Urothelium cell line (cell line): ENCODE results near the gene CTDNEP1.

Experiments
- DNase-seq: peaks from one replicate; pipeline ENCODE4 v3.0.0; 2011; ENCODE audit warnings: low spot score, mixed read lengths
- FAIRE-seq: peaks from 2 replicates; lab custom pipeline; 2011; peaks lifted over from hg19 to GRCh38; lab: Jason Lieb, UNC

The CTDNEP1 gene

DNA sequence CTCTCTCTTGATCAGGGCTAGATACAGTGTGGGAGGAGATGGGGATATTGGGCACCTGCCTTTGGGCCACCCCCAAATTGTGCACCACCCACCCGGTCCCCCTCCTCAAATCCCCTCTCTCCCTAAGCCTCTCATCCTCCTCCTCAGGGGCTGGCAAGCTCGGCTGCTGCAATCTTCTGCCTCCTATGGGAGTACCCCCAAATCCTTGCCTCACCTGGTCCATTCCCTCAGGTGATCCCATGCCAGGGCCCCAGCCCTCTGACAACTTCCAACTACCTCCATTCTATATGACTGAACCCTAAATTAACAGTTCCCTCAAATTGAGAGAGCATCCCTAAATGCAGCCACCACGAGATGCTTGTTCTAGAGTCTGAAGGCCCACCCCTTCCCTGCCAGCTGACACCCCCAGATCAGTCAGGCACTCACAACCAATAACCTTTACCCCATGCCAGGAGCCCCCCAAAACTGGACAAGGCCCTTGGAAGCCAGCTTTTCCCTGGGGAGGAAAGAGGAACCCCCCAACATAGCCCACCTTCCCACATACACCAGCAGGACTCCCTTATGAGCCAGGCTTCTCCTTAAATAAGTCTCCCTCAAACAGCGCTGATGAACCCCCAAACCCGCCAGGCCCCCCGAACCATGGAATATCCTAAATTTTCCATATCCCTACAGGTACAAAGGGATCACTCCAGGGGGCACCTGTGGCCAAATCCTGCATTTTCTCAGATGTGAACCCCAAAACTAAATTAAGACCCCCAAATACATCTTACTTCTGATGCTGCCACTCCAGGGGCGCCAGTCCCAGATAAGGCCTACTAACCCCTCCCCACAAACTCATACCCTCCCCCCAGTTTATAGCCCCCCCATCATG, 35.1 kb downstream of the CTDNEP1 start:
- DNase-seq: no peak
- FAIRE-seq: no peak

GRCh38 chr17:7215652-7216180, 35.8 kb downstream of the CTDNEP1 start:
- FAIRE-seq: no peak
- DNase-seq: peak; percentile 39

- DNase-seq: no peak
- no peak for FAIRE-seq
Observed at GRCh38 chr17:7215136-7215638, 36.3 kb downstream of the CTDNEP1 start.

DNA sequence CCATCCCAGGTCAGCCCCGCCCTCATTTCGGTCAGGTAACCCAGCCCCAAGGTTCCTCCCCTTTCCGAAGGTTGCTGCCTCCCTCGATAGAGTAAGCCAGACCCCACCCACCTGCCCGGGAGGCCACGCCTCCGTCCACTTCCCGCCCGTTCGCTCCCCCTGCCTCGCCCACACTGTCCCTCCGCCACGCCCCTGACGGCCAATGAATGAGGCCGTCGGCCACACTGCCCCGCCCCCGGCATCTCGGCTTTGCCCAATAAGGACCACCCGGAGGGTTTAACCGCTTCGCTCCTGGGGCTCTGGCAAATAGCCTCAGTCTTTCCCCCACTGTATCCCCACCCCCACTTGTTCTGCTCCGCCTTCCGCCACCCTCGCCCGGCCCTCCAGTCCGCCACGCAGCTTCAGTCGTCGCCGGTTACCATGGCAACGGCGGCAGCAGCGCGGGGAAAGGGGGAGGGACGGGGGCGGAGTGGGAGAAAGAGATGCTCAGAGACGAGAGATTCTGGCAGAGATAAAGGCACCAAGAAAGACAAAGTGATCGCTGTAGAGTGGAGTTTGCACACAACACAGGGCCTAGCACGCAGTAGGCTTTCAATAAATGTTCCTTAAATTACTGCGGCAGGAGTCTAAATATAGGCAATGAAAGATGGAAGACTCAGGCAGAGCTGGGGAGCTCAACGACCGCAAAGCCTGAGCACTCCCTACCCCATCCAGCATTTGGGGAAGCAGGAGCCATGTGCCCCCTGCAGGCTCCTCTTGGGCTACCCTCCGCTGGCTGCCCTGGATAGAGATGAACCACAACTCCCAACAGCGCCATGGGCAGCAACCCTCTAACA, 37.0 kb downstream of the CTDNEP1 start:
- FAIRE-seq (peak; percentile 42), DNase-seq (peak; percentile 92)

GRCh38 chr17:7213895-7214299, 37.6 kb downstream of the CTDNEP1 start:
- DNase-seq (peak; percentile 48), FAIRE-seq (no peak)

- FAIRE-seq (no peak), DNase-seq (no peak)
Observed at GRCh38 chr17:7211491-7212273, 39.9 kb downstream of the CTDNEP1 start.

DNA sequence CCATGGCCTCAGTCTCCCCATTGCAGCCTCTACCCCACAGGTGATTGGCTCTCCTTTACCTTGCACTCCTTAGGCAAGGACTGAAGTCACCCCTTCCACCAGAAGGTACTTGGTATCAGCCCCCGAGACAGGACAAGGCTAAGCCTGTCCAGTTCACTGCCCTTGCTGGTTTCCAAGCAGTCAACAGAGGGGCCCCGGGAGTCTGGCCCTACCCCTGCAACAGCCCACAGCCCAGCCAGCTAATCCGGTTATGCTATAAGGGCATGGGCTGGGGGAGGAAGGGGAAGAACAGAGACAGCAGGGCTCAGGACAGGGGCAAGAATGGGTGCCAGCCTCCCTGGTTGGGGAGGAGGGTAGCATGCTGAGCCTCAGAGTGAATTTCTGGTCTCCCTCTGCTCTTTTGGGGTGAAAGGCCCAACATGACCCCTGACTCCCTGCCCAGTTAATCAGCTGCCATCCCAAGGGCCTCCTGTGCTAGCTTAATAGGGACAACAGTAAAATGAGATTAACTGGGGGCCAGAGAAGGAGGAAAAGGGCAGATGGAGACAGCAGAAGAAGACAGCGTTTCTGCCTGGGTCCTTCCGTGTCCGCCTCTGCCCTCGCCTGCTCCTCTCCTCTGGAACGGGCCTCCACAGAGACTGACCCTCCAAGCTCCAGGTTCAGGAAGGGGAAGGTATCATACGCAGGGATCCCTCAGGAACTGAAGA, 42.6 kb downstream of the CTDNEP1 start:
- FAIRE-seq (no peak), DNase-seq (no peak)

- no peak for DNase-seq
- no peak for FAIRE-seq
Observed at GRCh38 chr17:7208027-7208571, 43.4 kb downstream of the CTDNEP1 start.

- DNase-seq: no peak
- FAIRE-seq: no peak
Observed at GRCh38 chr17:7207120-7208001, 44.2 kb downstream of the CTDNEP1 start.

- no peak for FAIRE-seq
- no peak for DNase-seq
Observed at GRCh38 chr17:7205561-7205960, 46.0 kb downstream of the CTDNEP1 start.

GRCh38 chr17:7204828-7205461, 46.6 kb downstream of the CTDNEP1 start:
- DNase-seq (no peak), FAIRE-seq (no peak)

GRCh38 chr17:7204336-7204735, 47.2 kb downstream of the CTDNEP1 start:
- no peak for DNase-seq

DNA sequence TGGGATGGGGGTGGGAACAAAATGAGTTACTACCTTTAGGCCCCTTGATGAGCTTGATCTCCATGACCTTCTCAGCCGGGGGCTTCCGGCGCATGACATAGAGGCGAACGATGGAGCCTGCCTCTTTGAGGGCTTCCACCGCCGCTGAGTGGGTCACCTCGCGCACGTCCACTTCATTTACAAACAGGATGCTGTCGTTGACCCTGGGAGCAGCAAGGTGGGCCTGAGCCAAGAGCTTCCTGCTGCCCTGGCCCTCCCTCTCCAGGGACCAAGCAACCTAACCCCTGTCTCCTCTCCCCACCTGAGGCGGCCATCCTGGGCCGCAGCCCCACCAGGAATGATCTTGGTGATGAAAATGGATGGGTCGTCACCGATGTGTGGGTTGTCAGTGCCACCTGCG, 48.1 kb downstream of the CTDNEP1 start:
- DNase-seq (no peak), FAIRE-seq (no peak)

More at GRCh38 chr17:7204336-7204735, 47.2 kb downstream of the CTDNEP1 start:
- no peak for FAIRE-seq

- FAIRE-seq (no peak), DNase-seq (no peak)
Observed at GRCh38 chr17:7196651-7197401, 54.7 kb downstream of the CTDNEP1 start.

DNA sequence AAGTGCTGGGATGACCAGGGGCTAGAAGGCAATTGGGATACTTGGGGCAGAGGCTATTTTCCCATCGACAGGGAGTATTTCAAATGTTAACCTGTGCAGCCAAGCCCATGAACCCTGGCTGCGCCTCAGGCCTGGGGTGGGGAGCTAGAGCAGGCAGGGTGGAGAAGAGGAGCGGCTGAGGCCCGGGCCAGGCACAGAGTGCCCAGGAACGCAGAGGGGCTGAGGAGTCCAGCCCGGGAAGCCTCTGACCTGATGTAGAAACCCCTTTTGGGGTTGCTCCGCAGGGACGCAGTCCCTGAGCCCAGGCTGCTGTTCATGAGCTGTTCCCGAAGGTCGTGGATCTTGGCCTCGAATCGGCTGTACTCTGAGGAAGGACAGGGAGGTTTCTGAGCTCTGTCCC, 55.6 kb downstream of the CTDNEP1 start:
- DNase-seq: no peak
- no peak for FAIRE-seq
